HEK293 (cell line): ENCODE measurements around the gene GGN.

ENCODE experiments used
- EGR2 ChIP-seq: fragments of 450-650 bp; formaldehyde crosslinking; IDR thresholded peaks from 2 replicates; pipeline ENCODE4 v1.5.1; 2016; ENCODE audit warnings: low read depth, missing biosample characterization, missing genetic modification characterization
- GLIS2 ChIP-seq: fragments of 450-650 bp; formaldehyde crosslinking; IDR thresholded peaks from 2 replicates; pipeline ENCODE4 v1.5.1; 2016; ENCODE audit warnings: missing biosample characterization, missing genetic modification characterization
- IKZF3 ChIP-seq: fragments of 450-650 bp; IDR thresholded peaks from 2 replicates; pipeline ENCODE4 v1.5.0; 2018; ENCODE audit warnings: missing biosample characterization, mild to moderate bottlenecking, missing genetic modification characterization, moderate library complexity
- KLF10 ChIP-seq: fragments of 450-650 bp; IDR thresholded peaks from 2 replicates; pipeline ENCODE4 v1.5.1; 2018; ENCODE audit warnings: missing biosample characterization, mild to moderate bottlenecking, missing genetic modification characterization
- KLF16 ChIP-seq: fragments of 450-650 bp; formaldehyde crosslinking; IDR thresholded peaks from 2 replicates; pipeline ENCODE4 v1.5.1; 2017; ENCODE audit warnings: missing biosample characterization, missing genetic modification characterization
- KLF7 ChIP-seq: fragments of 450-650 bp; formaldehyde crosslinking; IDR thresholded peaks from 2 replicates; pipeline ENCODE4 v1.5.1; 2016; ENCODE audit warnings: missing biosample characterization, missing genetic modification characterization, borderline replicate concordance
- PRDM10 ChIP-seq: fragments of 450-650 bp; formaldehyde crosslinking; IDR thresholded peaks from 2 replicates; pipeline ENCODE4 v1.5.1; 2016; ENCODE audit warnings: missing biosample characterization, missing genetic modification characterization
- SCRT2 ChIP-seq: fragments of 450-650 bp; formaldehyde crosslinking; IDR thresholded peaks from 2 replicates; pipeline ENCODE4 v1.5.1; 2016; ENCODE audit warnings: missing biosample characterization, missing genetic modification characterization
- SP7 ChIP-seq: fragments of 450-650 bp; formaldehyde crosslinking; IDR thresholded peaks from 2 replicates; pipeline ENCODE4 v1.5.1; 2016; ENCODE audit warnings: missing biosample characterization, missing genetic modification characterization
- ZBTB21 ChIP-seq: fragments of 450-650 bp; formaldehyde crosslinking; IDR thresholded peaks from 2 replicates; pipeline ENCODE4 v1.5.1; 2017; ENCODE audit warnings: missing biosample characterization, missing genetic modification characterization
- ZBTB7A ChIP-seq: fragments of 450-650 bp; formaldehyde crosslinking; IDR thresholded peaks from 2 replicates; pipeline ENCODE4 v1.5.1; 2016; ENCODE audit warnings: low read depth, missing biosample characterization, missing genetic modification characterization
- ZBTB8A ChIP-seq: fragments of 450-650 bp; formaldehyde crosslinking; IDR thresholded peaks from 2 replicates; pipeline ENCODE4 v1.5.1; 2016; ENCODE audit warnings: missing biosample characterization, missing genetic modification characterization
- ZFHX2 ChIP-seq: fragments of 450-650 bp; formaldehyde crosslinking; conservative IDR thresholded peaks from 2 replicates; pipeline ENCODE4 v1.5.1; 2016; ENCODE audit warnings: missing biosample characterization, missing genetic modification characterization
- ZNF214 ChIP-seq: fragments of 450-650 bp; formaldehyde crosslinking; IDR thresholded peaks from 2 replicates; pipeline ENCODE4 v1.5.1; 2017; ENCODE audit warnings: missing biosample characterization, mild to moderate bottlenecking, missing genetic modification characterization, borderline replicate concordance
- ZNF324 ChIP-seq: fragments of 450-650 bp; formaldehyde crosslinking; IDR thresholded peaks from 2 replicates; pipeline ENCODE4 v1.5.1; 2016; ENCODE audit warnings: missing biosample characterization, missing genetic modification characterization
- ZNF335 ChIP-seq: fragments of 450-650 bp; formaldehyde crosslinking; conservative IDR thresholded peaks from 2 replicates; pipeline ENCODE4 v1.5.1; 2016; ENCODE audit warnings: missing biosample characterization, missing genetic modification characterization
- ZNF391 ChIP-seq: fragments of 450-650 bp; formaldehyde crosslinking; IDR thresholded peaks from 2 replicates; pipeline ENCODE4 v1.5.1; 2016; ENCODE audit warnings: low read depth, missing biosample characterization, missing genetic modification characterization, borderline replicate concordance
- ZNF394 ChIP-seq: fragments of 450-650 bp; formaldehyde crosslinking; IDR thresholded peaks from 2 replicates; pipeline ENCODE4 v1.5.1; 2016; ENCODE audit warnings: missing biosample characterization, missing genetic modification characterization, mild to moderate bottlenecking, moderate library complexity, borderline replicate concordance
- ZNF423 ChIP-seq: fragments of 450-650 bp; formaldehyde crosslinking; IDR thresholded peaks from 2 replicates; pipeline ENCODE4 v1.5.1; 2016; ENCODE audit warnings: missing biosample characterization, missing genetic modification characterization
- ZNF501 ChIP-seq: fragments of 450-650 bp; formaldehyde crosslinking; IDR thresholded peaks from 2 replicates; pipeline ENCODE4 v1.5.1; 2016; ENCODE audit warnings: missing biosample characterization, missing genetic modification characterization
- ZNF529 ChIP-seq: fragments of 450-650 bp; formaldehyde crosslinking; IDR thresholded peaks from 2 replicates; pipeline ENCODE4 v1.5.1; 2017; ENCODE audit warnings: missing genetic modification characterization, missing biosample characterization; ENCODE audit not compliant: insufficient replicate concordance
- ZNF571 ChIP-seq: fragments of 450-650 bp; formaldehyde crosslinking; IDR thresholded peaks from 2 replicates; pipeline ENCODE4 v1.5.0; 2017; ENCODE audit warnings: missing biosample characterization, missing genetic modification characterization
- ZNF610 ChIP-seq: fragments of 450-650 bp; formaldehyde crosslinking; IDR thresholded peaks from 2 replicates; pipeline ENCODE4 v1.5.1; 2016; ENCODE audit warnings: missing biosample characterization, missing genetic modification characterization, borderline replicate concordance
- ZNF660 ChIP-seq: fragments of 450-650 bp; IDR thresholded peaks from 2 replicates; pipeline ENCODE4 v1.5.1; 2018; ENCODE audit warnings: missing biosample characterization, mild to moderate bottlenecking, missing genetic modification characterization
- ZNF76 ChIP-seq: fragments of 450-650 bp; formaldehyde crosslinking; IDR thresholded peaks from 2 replicates; pipeline ENCODE4; 2016; ENCODE audit warnings: low read depth, missing biosample characterization, missing genetic modification characterization, borderline replicate concordance
- ZNF843 ChIP-seq: fragments of 450-650 bp; formaldehyde crosslinking; IDR thresholded peaks from 2 replicates; pipeline ENCODE4 v1.5.1; 2016; ENCODE audit warnings: missing biosample characterization, missing genetic modification characterization
- ZSCAN16 ChIP-seq: fragments of 450-650 bp; formaldehyde crosslinking; IDR thresholded peaks from 2 replicates; pipeline ENCODE4 v1.5.1; 2016; ENCODE audit warnings: missing biosample characterization, missing genetic modification characterization
- ZSCAN30 ChIP-seq: fragments of 450-650 bp; IDR thresholded peaks from 2 replicates; pipeline ENCODE4 v1.5.1; 2018; ENCODE audit warnings: missing biosample characterization, mild to moderate bottlenecking, missing genetic modification characterization, moderate library complexity
- ZXDB ChIP-seq: fragments of 450-650 bp; formaldehyde crosslinking; IDR thresholded peaks from 2 replicates; pipeline ENCODE4 v1.5.1; 2016; ENCODE audit warnings: missing biosample characterization, missing genetic modification characterization
- TF ChIP-seq, protein P1 (sequence below): fragments of 450-650 bp; formaldehyde crosslinking; IDR thresholded peaks from 2 replicates; pipeline ENCODE4 v1.5.1; 2017; ENCODE audit warnings: missing biosample characterization, missing genetic modification characterization
- TF ChIP-seq, protein P2 (sequence below): fragments of 450-650 bp; formaldehyde crosslinking; IDR thresholded peaks from 2 replicates; pipeline ENCODE4 v1.5.1; 2016; ENCODE audit warnings: missing biosample characterization, missing genetic modification characterization

Gene GGN

GRCh38 chr19:38388349-38389100 lies 691 bp upstream of the GGN start, which contains the start of gene SPRED3 (continued):
- TF ChIP-seq ZSCAN30 (tag by site-specific recombination), result peak; percentile 56; the same call in 1 of the 2 replicates
- TF ChIP-seq IKZF3, result peak; percentile 84; the same call in 1 of the 2 replicates
- peak; percentile 92 for TF ChIP-seq ZNF335 (tag by site-specific recombination)
- TF ChIP-seq SP7 (tag by site-specific recombination), result peak; percentile 51
- peak; percentile 87 for TF ChIP-seq PRDM10 (tag by site-specific recombination)
- no peak for TF ChIP-seq ZSCAN16 (tag by site-specific recombination)
- TF ChIP-seq ZXDB (tag by site-specific recombination), result peak; percentile 61
- TF ChIP-seq ZNF76 (tag by site-specific recombination), result peak; percentile 34; the same call in 1 of the 2 replicates
- TF ChIP-seq KLF10, result peak; percentile 53
- TF ChIP-seq ZFHX2, result peak; percentile 78
- TF ChIP-seq ZNF214, result no peak
- TF ChIP-seq SCRT2 (tag by site-specific recombination), result peak; percentile 27; the same call in 1 of the 2 replicates
- TF ChIP-seq ZBTB8A (tag by site-specific recombination), result peak; percentile 53; the same call in 1 of the 2 replicates
- peak; percentile 79; the same call in 1 of the 2 replicates for TF ChIP-seq KLF16 (tag by site-specific recombination)
- TF ChIP-seq ZNF529, result no peak
- peak; percentile 78; the same call in 1 of the 2 replicates for TF ChIP-seq ZNF324
- TF ChIP-seq ZNF660 (tag by site-specific recombination), result no peak; the same call in 1 of the 2 replicates
- peak; percentile 83; the same call in 1 of the 2 replicates for TF ChIP-seq ZNF391 (tag by site-specific recombination)
- TF ChIP-seq, protein P1, sequence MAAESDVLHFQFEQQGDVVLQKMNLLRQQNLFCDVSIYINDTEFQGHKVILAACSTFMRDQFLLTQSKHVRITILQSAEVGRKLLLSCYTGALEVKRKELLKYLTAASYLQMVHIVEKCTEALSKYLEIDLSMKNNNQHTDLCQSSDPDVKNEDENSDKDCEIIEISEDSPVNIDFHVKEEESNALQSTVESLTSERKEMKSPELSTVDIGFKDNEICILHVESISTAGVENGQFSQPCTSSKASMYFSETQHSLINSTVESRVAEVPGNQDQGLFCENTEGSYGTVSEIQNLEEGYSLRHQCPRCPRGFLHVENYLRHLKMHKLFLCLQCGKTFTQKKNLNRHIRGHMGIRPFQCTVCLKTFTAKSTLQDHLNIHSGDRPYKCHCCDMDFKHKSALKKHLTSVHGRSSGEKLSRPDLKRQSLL, result peak; percentile 97
- TF ChIP-seq KLF7 (tag by site-specific recombination), result 0 out of 2 replicates have a peak, but pooled peaks have one; percentile 46
- TF ChIP-seq ZBTB21 (tag by site-specific recombination), result peak; percentile 54
- peak; percentile 12; the same call in 1 of the 2 replicates for TF ChIP-seq ZNF394
- peak; percentile 37 for TF ChIP-seq EGR2 (tag by site-specific recombination)
- TF ChIP-seq ZNF610, result peak; percentile 22; the same call in 1 of the 2 replicates
- peak; percentile 49; the same call in 1 of the 2 replicates for TF ChIP-seq ZNF843
- peak; percentile 74 for TF ChIP-seq GLIS2 (tag by site-specific recombination)
- TF ChIP-seq ZNF571 (tag by site-specific recombination), result no peak
- TF ChIP-seq ZNF501, result peak; percentile 75; the same call in 1 of the 2 replicates
- TF ChIP-seq ZBTB7A (tag by site-specific recombination), result peak; percentile 81; the same call in 1 of the 2 replicates
- TF ChIP-seq, protein P2, sequence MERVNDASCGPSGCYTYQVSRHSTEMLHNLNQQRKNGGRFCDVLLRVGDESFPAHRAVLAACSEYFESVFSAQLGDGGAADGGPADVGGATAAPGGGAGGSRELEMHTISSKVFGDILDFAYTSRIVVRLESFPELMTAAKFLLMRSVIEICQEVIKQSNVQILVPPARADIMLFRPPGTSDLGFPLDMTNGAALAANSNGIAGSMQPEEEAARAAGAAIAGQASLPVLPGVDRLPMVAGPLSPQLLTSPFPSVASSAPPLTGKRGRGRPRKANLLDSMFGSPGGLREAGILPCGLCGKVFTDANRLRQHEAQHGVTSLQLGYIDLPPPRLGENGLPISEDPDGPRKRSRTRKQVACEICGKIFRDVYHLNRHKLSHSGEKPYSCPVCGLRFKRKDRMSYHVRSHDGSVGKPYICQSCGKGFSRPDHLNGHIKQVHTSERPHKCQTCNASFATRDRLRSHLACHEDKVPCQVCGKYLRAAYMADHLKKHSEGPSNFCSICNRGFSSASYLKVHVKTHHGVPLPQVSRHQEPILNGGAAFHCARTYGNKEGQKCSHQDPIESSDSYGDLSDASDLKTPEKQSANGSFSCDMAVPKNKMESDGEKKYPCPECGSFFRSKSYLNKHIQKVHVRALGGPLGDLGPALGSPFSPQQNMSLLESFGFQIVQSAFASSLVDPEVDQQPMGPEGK (tag by site-specific recombination), result peak; percentile 97
- no peak; the same call in 1 of the 2 replicates for TF ChIP-seq ZNF423 (tag by site-specific recombination)
